ENCODE data around the gene PKD1. TPM values are rescaled to one million over a fixed set of nuclear protein-coding genes. Genes with fewer than 3 reads are reported as not detected.

PKD1 gene
- total RNA-seq, 6 donors from 2014 or later = 75.4 to 567 (median 106) TPM

DNA sequence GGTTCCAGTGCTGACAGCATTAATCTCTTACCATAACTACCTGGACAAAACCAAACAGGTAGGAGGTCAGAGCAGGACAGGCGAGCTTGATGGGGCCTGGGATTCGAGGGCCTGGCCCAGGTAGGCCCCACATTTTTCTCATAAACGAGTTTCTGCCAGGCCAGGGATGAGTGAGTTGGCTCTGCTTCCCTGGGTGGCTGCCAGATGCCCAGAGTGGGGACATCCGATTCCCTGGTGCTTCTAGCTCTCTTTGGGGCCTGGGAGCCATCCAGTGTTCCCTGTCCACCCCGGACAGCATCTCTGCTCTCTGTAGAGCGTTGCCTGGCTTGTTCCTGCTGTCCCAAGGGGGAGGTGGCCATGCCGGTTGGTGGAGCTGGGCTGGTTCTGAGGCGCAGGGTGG lies 62.8 kb downstream of the PKD1 start:
- DNase-seq (no peak), ATAC-seq (ENCODE audit: low FRiP score in 2 of 2) (no peak)
- H3K27ac ChIP-seq = no peak overlapping the region
- peaks cover 17 to 98% (median 83%) of the 10 kb centered on the region in 4 donors for H3K36me3 ChIP-seq
- H3K4me3 ChIP-seq = no peak overlapping the region
- no peaks in the 10 kb centered on the region for H3K27me3 ChIP-seq
- no peaks in the 10 kb centered on the region for H3K9me3 ChIP-seq
- TF ChIP-seq EP300 (IDR thresholded peaks at IDR 0.05) (no peak), POLR2AphosphoS5 (IDR thresholded peaks at IDR 0.05) (no peak), POLR2A (IDR thresholded peaks at IDR 0.05) (no peak)
- TF ChIP-seq, protein P1, sequence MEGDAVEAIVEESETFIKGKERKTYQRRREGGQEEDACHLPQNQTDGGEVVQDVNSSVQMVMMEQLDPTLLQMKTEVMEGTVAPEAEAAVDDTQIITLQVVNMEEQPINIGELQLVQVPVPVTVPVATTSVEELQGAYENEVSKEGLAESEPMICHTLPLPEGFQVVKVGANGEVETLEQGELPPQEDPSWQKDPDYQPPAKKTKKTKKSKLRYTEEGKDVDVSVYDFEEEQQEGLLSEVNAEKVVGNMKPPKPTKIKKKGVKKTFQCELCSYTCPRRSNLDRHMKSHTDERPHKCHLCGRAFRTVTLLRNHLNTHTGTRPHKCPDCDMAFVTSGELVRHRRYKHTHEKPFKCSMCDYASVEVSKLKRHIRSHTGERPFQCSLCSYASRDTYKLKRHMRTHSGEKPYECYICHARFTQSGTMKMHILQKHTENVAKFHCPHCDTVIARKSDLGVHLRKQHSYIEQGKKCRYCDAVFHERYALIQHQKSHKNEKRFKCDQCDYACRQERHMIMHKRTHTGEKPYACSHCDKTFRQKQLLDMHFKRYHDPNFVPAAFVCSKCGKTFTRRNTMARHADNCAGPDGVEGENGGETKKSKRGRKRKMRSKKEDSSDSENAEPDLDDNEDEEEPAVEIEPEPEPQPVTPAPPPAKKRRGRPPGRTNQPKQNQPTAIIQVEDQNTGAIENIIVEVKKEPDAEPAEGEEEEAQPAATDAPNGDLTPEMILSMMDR (IDR thresholded peaks at IDR 0.05) = no peak
- no peaks in the 10 kb centered on the region for H3K4me1 ChIP-seq
- 94 to 100% methylated on average over 2 to 8 of the region's 8 CpGs for WGBS, 2 donors

DNA sequence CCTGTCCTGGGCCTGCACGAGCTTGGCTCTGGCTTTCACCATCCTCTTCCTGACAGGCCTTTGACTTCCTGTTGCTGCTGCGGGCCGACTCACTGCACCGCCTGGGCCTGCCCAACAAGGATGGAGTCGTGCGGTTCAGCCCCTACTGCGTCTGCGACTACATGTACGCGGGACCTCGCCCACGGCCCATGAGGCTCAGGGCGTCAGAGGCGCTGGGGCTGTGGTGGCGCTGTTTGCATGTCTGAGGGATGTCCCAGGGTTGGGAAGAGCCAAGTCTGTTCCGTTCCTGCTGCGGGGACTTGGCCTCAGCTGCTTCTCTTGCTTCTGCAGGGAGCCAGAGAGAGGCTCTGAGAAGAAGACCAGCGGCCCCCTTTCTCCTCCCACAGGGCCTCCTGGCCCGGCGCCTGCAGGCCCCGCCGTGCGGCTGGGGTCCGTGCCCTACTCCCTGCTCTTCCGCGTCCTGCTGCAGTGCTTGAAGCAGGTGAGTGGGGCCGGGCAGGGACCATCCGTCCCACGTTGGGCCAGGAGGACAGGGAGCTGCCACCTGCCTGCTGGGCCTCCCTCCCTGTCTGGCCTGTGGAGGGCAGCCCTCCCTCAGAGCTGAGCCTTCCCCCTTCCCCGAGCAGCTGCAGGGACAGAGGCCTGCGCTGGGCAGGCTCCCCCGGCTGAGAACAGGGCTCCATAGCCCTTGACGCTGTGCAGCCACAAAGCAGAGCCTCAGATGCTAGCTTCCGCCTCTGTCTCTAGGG lies 64.1 kb downstream of the PKD1 start:
- Histone ChIP-seq H3K9me3 (no peaks in the 10 kb centered on the region), H3K27ac (no peak overlapping the region), H3K4me1 (no peaks in the 10 kb centered on the region), H3K27me3 (no peaks in the 10 kb centered on the region), H3K4me3 (no peak overlapping the region), H3K36me3 (peaks cover 17 to 98% (median 75%) of the 10 kb centered on the region in 4 donors)
- WGBS, 2 donors = 88 to 92% methylated on average over 24 to 30 of the region's 34 CpGs
- peak in 1 of 2 donors; percentile 68 for DNase-seq
- TF ChIP-seq, protein P1 (IDR thresholded peaks at IDR 0.05) = no peak
- TF ChIP-seq POLR2AphosphoS5 (IDR thresholded peaks at IDR 0.05) (no peak), EP300 (IDR thresholded peaks at IDR 0.05) (no peak), POLR2A (IDR thresholded peaks at IDR 0.05) (no peak)
- no peak for ATAC-seq (ENCODE audit: low FRiP score in 2 of 2)

DNA sequence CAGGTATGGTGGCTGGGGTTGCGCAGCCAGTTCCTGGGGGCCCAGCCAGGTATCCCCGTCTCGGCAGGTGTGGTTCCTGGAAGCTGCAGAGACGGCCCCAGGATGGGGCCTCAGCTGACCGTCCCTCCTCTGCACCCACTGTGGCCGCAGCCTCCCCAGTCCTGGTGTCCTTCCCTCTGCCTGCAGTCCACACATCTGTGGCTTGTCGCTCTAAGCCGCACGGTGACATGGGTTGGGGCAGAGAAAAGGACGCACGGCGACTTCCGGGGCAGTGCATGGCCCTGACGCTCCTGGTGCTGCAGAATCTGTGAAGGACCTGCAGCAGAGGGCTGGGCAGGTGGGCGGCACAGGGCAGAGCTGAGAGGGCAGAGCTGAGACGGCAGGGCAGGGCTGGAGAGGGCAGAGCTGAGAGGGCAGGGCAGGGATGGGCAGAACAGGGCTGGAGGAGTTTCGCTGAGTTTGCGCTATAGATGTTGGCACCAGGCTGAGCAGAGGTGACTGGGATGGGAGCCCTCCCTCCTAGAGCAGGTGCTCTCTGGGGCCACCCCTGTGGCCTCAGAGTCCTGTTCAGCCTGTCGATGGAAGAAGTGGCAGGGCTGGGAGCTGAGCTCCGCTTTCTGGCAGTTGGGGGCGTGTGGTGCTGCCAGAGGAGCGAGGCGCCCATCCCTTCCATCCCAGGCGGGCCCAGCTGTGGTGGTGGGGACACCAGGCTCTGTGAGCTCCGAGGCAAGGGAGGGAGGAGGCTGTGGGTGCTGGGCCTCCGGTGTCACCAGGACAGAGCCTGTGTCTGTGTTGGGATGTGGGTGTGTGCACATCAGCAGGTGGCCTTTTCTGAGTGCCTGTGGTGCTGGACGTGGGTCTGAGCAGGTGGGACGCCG lies 64.9 kb downstream of the PKD1 start:
- ATAC-seq (ENCODE audit: low FRiP score in 2 of 2) (no peak), DNase-seq (peak in 1 of 2 donors; percentile 60)
- no peaks in the 10 kb centered on the region for H3K4me1 ChIP-seq
- H3K36me3 ChIP-seq = peaks cover 17 to 98% (median 73%) of the 10 kb centered on the region in 4 donors
- WGBS, 2 donors = 95% methylated on average over 13 to 29 of the region's 29 CpGs
- H3K27me3 ChIP-seq = no peaks in the 10 kb centered on the region
- no peaks in the 10 kb centered on the region for H3K9me3 ChIP-seq
- H3K27ac ChIP-seq = no peak overlapping the region
- TF ChIP-seq, protein P1 (IDR thresholded peaks at IDR 0.05) = no peak
- no peak for TF ChIP-seq POLR2AphosphoS5 (IDR thresholded peaks at IDR 0.05)
- TF ChIP-seq POLR2A (IDR thresholded peaks at IDR 0.05) = no peak
- TF ChIP-seq EP300 (IDR thresholded peaks at IDR 0.05) = no peak
- H3K4me3 ChIP-seq = no peak overlapping the region

DNA sequence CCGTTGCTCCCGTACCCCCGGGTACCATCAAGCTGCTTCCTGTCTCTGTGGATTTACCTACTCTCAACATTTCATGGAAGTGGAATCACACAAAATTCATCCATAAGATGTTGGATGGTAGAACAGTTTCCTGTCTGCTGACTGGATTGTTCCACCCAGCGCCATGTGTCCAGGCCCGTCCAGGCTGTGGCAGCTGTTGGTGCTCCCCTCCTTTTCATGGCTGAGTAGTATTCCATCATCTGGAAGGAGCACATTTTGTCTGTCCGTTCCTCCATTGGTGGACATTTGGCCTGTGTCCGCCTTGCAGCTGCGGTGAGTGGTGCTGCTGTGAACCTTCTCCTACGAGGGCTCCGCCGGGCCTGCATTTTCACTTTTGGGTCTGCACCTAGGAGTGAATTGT lies 69.6 kb downstream of the PKD1 start:
- WGBS, 2 donors = 98 to 100% methylated on average over 11 of the region's 11 CpGs
- DNase-seq (no peak), ATAC-seq (ENCODE audit: low FRiP score in 2 of 2) (no peak)
- TF ChIP-seq EP300 (IDR thresholded peaks at IDR 0.05) = no peak
- TF ChIP-seq, protein P1 (IDR thresholded peaks at IDR 0.05) = no peak
- no peak for TF ChIP-seq POLR2AphosphoS5 (IDR thresholded peaks at IDR 0.05)
- TF ChIP-seq POLR2A (IDR thresholded peaks at IDR 0.05) = no peak
- H3K4me3 ChIP-seq = no peak overlapping the region
- peaks cover 12 to 95% (median 70%) of the 10 kb centered on the region in 4 donors for H3K36me3 ChIP-seq
- no peaks in the 10 kb centered on the region for H3K4me1 ChIP-seq
- H3K27me3 ChIP-seq = no peaks in the 10 kb centered on the region
- H3K9me3 ChIP-seq = no peaks in the 10 kb centered on the region
- H3K27ac ChIP-seq = no peak overlapping the region
